A549 (cell line): ENCODE data around the gene TSPAN15. TPM values are rescaled to one million over a fixed set of nuclear protein-coding genes. Genes with fewer than 3 reads are reported as not detected.

ENCODE experiments used
- polyA plus RNA-seq, 4 experiments: library from polyadenylated mRNA; depleted of rRNA in 3 of 4; stranded (reverse); fragments of >200 nt; fragmentation: RNase III in 1 of 4; extraction: RNeasy Plus Mini Kit Qiagen cat#74134 plus additional on column Dnase treatment in 1 of 4; gene quantifications; 2 replicates in 3 of 4; 3 replicates in 1 of 4; pipeline ENCODE4 v1.2.3, GENCODE V29; 2011 to 2017

TSPAN15 gene
- polyA plus RNA-seq, 2 of the 4 experiments (the other 2 are of a cell fraction): 49.3 to 89.6 TPM

Other genes with a start within 250 kb of the TSPAN15 start
- 28.5 and 32.8 TPM in 2 replicates for gene HKDC1, start 231.1 kb upstream of the TSPAN15 start, polyA plus RNA-seq (2011; rRNA removed)
- gene HKDC1, start 231.1 kb upstream of the TSPAN15 start, polyA plus RNA-seq (2017; fragmentation: RNase III; extraction: RNeasy Plus Mini Kit Qiagen cat#74134 plus additional on column Dnase treatment): 24.0 to 33.2 TPM (median 32.5 TPM) in 3 replicates
- 17.3 and 21.6 TPM in 2 replicates for gene HK1, start 173.0 kb upstream of the TSPAN15 start, polyA plus RNA-seq (2011; rRNA removed)
- gene HK1, start 173.0 kb upstream of the TSPAN15 start, polyA plus RNA-seq (2017; fragmentation: RNase III; extraction: RNeasy Plus Mini Kit Qiagen cat#74134 plus additional on column Dnase treatment): 50.6 to 58.9 TPM (median 51.3 TPM) in 3 replicates
- 0.16 and 0.24 TPM in 2 replicates for gene TACR2, start 34.5 kb upstream of the TSPAN15 start, polyA plus RNA-seq (2011; rRNA removed)
- gene TACR2, start 34.5 kb upstream of the TSPAN15 start, polyA plus RNA-seq (2017; fragmentation: RNase III; extraction: RNeasy Plus Mini Kit Qiagen cat#74134 plus additional on column Dnase treatment): 0.09 to 0.21 TPM (median 0.15 TPM) in 3 replicates
- gene NEUROG3, start 122.0 kb downstream of the TSPAN15 start, polyA plus RNA-seq (2011; rRNA removed): not detected in 2 replicates
- not detected in 3 replicates for gene NEUROG3, start 122.0 kb downstream of the TSPAN15 start, polyA plus RNA-seq (2017; fragmentation: RNase III; extraction: RNeasy Plus Mini Kit Qiagen cat#74134 plus additional on column Dnase treatment)
- 17.8 and 22.8 TPM in 2 replicates for gene FAM241B, start 178.8 kb downstream of the TSPAN15 start, polyA plus RNA-seq (2011; rRNA removed)
- gene FAM241B, start 178.8 kb downstream of the TSPAN15 start, polyA plus RNA-seq (2017; fragmentation: RNase III; extraction: RNeasy Plus Mini Kit Qiagen cat#74134 plus additional on column Dnase treatment): 22.0 to 24.5 TPM (median 23.8 TPM) in 3 replicates